Osteocyte (in vitro differentiated cells): ENCODE results near the gene BNC2. TPM values are rescaled to one million over a fixed set of nuclear protein-coding genes. Genes with fewer than 3 reads are reported as not detected.

Experiments
- DNase-seq: peaks from one replicate; pipeline ENCODE4 v3.0.0; 2021; ENCODE audit warnings: mixed read lengths; ENCODE audit not compliant: unreplicated experiment; ENCODE audit errors: extremely low spot score
- H3K27ac Mint-ChIP-seq: one replicate; pipeline ENCODE4 v1.8.0; 2021; ENCODE audit warnings: mild to moderate bottlenecking, mixed read lengths; ENCODE audit not compliant: unreplicated experiment
- H3K27me3 Mint-ChIP-seq: one replicate; pipeline ENCODE4 v1.8.0; 2021; ENCODE audit warnings: mixed read lengths; ENCODE audit not compliant: unreplicated experiment
- H3K36me3 Mint-ChIP-seq: one replicate; pipeline ENCODE4 v1.8.0; 2021; ENCODE audit warnings: mixed read lengths; ENCODE audit not compliant: unreplicated experiment
- H3K4me1 Mint-ChIP-seq: one replicate; pipeline ENCODE4 v1.8.0; 2021; ENCODE audit warnings: mixed read lengths; ENCODE audit not compliant: unreplicated experiment
- H3K4me3 Mint-ChIP-seq: one replicate; pipeline ENCODE4 v1.8.0; 2021; ENCODE audit warnings: mild to moderate bottlenecking, moderate library complexity, mixed read lengths; ENCODE audit not compliant: unreplicated experiment
- H3K9me3 Mint-ChIP-seq: one replicate; pipeline ENCODE4 v1.8.0; 2021; ENCODE audit warnings: mixed read lengths; ENCODE audit not compliant: unreplicated experiment
- CTCF ChIP-seq: fragments of 200-600 bp; sonication (generic); IDR thresholded peaks from 2 replicates; pipeline ENCODE4 v1.5.0; 2021; ENCODE audit warnings: antibody characterized with exemption, mild to moderate bottlenecking, moderate library complexity
- total RNA-seq: library from RNA; stranded (reverse); gene quantifications from 2 replicates; pipeline ENCODE4 v1.2.1, GENCODE V29; 2021

The BNC2 gene
- total RNA-seq, 1 donor from 2014 or later: 66.5 TPM

GRCh38 chr9:16515207-16515606 lies 355.3 kb downstream of the BNC2 start:
- Mint-ChIP-seq H3K4me1 (peaks cover 65% of the 10 kb centered on the region), H3K27ac (peak overlapping the region; percentile 90), H3K9me3 (peaks cover 3% of the 10 kb centered on the region), H3K36me3 (no peaks in the 10 kb centered on the region), H3K4me3 (no peak overlapping the region), H3K27me3 (no peaks in the 10 kb centered on the region)
- no peak for TF ChIP-seq CTCF
- no peak for DNase-seq

GRCh38 chr9:16514131-16514530 lies 356.3 kb downstream of the BNC2 start:
- no peak for TF ChIP-seq CTCF
- Mint-ChIP-seq H3K4me1 (peaks cover 65% of the 10 kb centered on the region), H3K9me3 (peaks cover under 1% of the 10 kb centered on the region), H3K36me3 (peaks cover under 1% of the 10 kb centered on the region), H3K27ac (peak overlapping the region; percentile 90), H3K27me3 (no peaks in the 10 kb centered on the region), H3K4me3 (no peak overlapping the region)
- DNase-seq: no peak

- H3K27ac Mint-ChIP-seq: peak overlapping the region; percentile 18
- H3K4me1 Mint-ChIP-seq: peaks cover 57% of the 10 kb centered on the region
- peaks cover 8% of the 10 kb centered on the region for H3K36me3 Mint-ChIP-seq
- H3K9me3 Mint-ChIP-seq: no peaks in the 10 kb centered on the region
- H3K27me3 Mint-ChIP-seq: no peaks in the 10 kb centered on the region
- no peak overlapping the region for H3K4me3 Mint-ChIP-seq
- no peak for TF ChIP-seq CTCF
- DNase-seq: no peak
Measured at GRCh38 chr9:16512281-16512680, 358.2 kb downstream of the BNC2 start.

- no peak for TF ChIP-seq CTCF
- H3K4me3 Mint-ChIP-seq: no peak overlapping the region
Measured at GRCh38 chr9:16510482-16510881, 360.0 kb downstream of the BNC2 start.

GRCh38 chr9:16509997-16510396 lies 360.5 kb downstream of the BNC2 start:
- Mint-ChIP-seq H3K4me3 (no peak overlapping the region), H3K9me3 (no peaks in the 10 kb centered on the region), H3K27me3 (no peaks in the 10 kb centered on the region), H3K4me1 (peaks cover 50% of the 10 kb centered on the region), H3K27ac (peak overlapping the region; percentile 51), H3K36me3 (peaks cover 8% of the 10 kb centered on the region)
- DNase-seq: no peak
- TF ChIP-seq CTCF: no peak

More at GRCh38 chr9:16510482-16510881, 360.0 kb downstream of the BNC2 start:
- no peak overlapping the region for H3K27ac Mint-ChIP-seq
- H3K9me3 Mint-ChIP-seq: no peaks in the 10 kb centered on the region
- peaks cover 50% of the 10 kb centered on the region for H3K4me1 Mint-ChIP-seq
- no peak for DNase-seq
- H3K27me3 Mint-ChIP-seq: no peaks in the 10 kb centered on the region
- peaks cover 8% of the 10 kb centered on the region for H3K36me3 Mint-ChIP-seq
